Ascending aorta (tissue), 2 donors: ENCODE measurements around the gene SPATC1L. TPM values are rescaled to one million over a fixed set of nuclear protein-coding genes. Genes with fewer than 3 reads are reported as not detected.
"Not testable (repeated sequence)": the region's sequence is repeated elsewhere in the genome, so short reads cannot be mapped to it uniquely, and the experiment has no call there.

Experiments used
- DNase-seq, 2 donors: peaks; one replicate each; pipeline ENCODE4 v3.0.0-alpha.2; 2019; ENCODE audit warnings: low spot score in 2 of 2
- H3K27ac ChIP-seq, 2 donors: fragments of 200-600 bp; sonication (generic); one replicate each; pipeline ENCODE4 v1.5.1; 2016 to 2017; ENCODE audit warnings: mild to moderate bottlenecking in 1 of 2
- H3K27me3 ChIP-seq: fragments of 200-600 bp; sonication (generic); one replicate; pipeline ENCODE4 v1.5.1; 2017
- H3K36me3 ChIP-seq, 2 donors: fragments of 200-600 bp; sonication (generic); one replicate each; pipeline ENCODE4 v1.5.1; 2016
- H3K4me1 ChIP-seq, 2 donors: fragments of 200-600 bp; sonication (generic); one replicate each; pipeline ENCODE4 v1.5.1; 2016 to 2017; ENCODE audit warnings: mild to moderate bottlenecking in 1 of 2
- H3K4me3 ChIP-seq, 2 donors: fragments of 200-600 bp; sonication (generic); one replicate each; pipeline ENCODE4 v1.5.1; 2016 to 2017; ENCODE audit warnings: mild to moderate bottlenecking in 1 of 2
- H3K9me3 ChIP-seq, 2 donors: fragments of 200-600 bp; sonication (generic); one replicate each; pipeline ENCODE4 v1.5.1; 2016
- intact Hi-C: fragments of 100-400 bp; cut with DNase I; formaldehyde crosslinking; loops from one replicate; pipeline ENCODE4 v1.15.1; 2023
- total RNA-seq: library from RNA; depleted of rRNA; stranded (reverse); fragments of >200 nt; gene quantifications from one replicate; pipeline ENCODE4 v1.1.0, GENCODE V29; 2016
- TF ChIP-seq, protein P1 (sequence below), 3 experiments: fragments of 200-600 bp in 2 of 3; fragments of 450-650 bp in 1 of 3; sonication (generic) in 2 of 3; IDR thresholded peaks; one replicate each; pipeline ENCODE4 v1.5.1; 2016 to 2019; ENCODE audit warnings: antibody characterized with exemption in 3 of 3, mild to moderate bottlenecking in 1 of 3, moderate library complexity in 1 of 3

Gene SPATC1L
- total RNA-seq, 1 donor from 2014 or later = 37.4 TPM

DNA sequence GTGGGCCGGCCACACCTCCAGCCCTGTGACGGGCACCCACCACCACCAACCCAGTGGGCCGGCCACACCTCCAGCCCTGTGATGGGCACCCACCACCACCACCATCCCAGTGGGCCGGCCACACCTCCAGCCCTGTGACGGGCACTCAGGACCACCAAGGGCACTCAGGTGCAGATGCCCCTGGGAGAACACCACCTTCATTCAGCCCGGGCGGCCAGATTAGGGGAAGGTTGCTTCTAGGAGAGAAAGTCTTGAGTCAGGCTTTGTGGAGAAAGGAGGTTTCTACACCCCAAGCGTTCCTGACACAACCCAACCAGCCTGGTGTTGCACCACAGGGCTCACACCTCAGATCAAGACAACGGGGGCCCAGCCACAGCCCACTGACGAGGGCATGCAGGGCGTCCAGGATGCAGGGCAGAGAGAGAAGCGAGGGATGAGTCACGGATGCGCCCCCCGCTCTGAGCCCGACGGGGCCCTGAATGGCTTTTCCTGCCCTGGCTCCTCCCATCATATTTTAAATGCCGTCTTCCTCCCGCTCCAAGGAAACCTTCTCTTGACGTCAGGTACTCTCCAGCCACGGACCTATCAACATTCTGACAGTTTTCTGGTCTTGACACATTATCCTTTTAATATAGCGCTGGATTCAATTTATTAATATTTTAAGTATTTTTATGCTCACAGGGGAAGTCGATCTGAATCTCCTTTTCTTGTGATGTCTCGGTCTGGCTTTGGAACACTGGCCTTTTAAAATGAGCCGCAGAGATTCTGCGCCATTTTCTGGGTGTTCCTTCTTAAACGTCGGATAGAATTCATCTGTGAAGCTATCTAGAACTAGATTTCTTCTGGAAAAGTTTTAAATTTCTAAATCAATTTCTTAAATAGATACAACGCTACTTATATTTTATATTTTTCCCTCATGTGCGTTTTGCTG, 631 bp upstream of the SPATC1L start:
- Histone ChIP-seq H3K36me3 (peaks cover 0 to 16% of the 10 kb centered on the region in 2 donors), H3K27me3 (no peaks in the 10 kb centered on the region), H3K4me3 (peak overlapping the region; percentile 42 to 84), H3K4me1 (peaks cover 0 to 2% of the 10 kb centered on the region in 2 donors), H3K9me3 (no peaks in the 10 kb centered on the region), H3K27ac (peak overlapping the region; percentile 40 to 85)
- peak; percentile 74 to 86 for DNase-seq
- TF ChIP-seq, protein P1, sequence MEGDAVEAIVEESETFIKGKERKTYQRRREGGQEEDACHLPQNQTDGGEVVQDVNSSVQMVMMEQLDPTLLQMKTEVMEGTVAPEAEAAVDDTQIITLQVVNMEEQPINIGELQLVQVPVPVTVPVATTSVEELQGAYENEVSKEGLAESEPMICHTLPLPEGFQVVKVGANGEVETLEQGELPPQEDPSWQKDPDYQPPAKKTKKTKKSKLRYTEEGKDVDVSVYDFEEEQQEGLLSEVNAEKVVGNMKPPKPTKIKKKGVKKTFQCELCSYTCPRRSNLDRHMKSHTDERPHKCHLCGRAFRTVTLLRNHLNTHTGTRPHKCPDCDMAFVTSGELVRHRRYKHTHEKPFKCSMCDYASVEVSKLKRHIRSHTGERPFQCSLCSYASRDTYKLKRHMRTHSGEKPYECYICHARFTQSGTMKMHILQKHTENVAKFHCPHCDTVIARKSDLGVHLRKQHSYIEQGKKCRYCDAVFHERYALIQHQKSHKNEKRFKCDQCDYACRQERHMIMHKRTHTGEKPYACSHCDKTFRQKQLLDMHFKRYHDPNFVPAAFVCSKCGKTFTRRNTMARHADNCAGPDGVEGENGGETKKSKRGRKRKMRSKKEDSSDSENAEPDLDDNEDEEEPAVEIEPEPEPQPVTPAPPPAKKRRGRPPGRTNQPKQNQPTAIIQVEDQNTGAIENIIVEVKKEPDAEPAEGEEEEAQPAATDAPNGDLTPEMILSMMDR (IDR thresholded peaks at IDR 0.05) = no peak
- intact Hi-C loops = no loop called here

DNA sequence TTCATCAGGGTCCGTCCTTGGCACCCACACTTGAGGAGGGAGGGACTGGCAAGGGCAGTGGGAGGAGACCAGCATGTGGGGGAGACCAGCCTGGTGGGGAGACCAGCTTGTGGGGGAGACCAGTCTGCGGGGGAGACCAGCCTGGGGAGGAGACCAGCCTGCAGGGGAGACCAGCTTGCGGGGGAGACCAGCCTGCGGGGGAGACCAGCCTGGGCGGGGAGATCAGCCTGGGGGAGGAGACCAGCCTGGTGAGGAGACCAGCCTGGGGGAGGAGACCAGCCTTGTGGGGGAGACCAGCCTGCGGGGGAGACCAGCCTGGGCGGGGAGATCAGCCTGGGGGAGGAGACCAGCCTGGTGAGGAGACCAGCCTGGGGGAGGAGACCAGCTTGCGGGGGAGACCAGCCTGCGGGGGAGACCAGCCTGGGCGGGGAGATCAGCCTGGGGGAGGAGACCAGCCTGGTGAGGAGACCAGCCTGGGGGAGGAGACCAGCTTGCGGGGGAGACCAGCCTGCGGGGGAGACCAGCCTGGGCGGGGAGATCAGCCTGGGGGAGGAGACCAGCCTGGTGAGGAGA, 836 bp downstream of the SPATC1L start:
- H3K27me3 ChIP-seq, H3K9me3 ChIP-seq, H3K36me3 ChIP-seq, DNase-seq, H3K4me1 ChIP-seq, intact Hi-C loops, H3K27ac ChIP-seq: not testable (repeated sequence)
- H3K4me3 ChIP-seq = peak overlapping the region in 1 of 2 donors; percentile 77

DNA sequence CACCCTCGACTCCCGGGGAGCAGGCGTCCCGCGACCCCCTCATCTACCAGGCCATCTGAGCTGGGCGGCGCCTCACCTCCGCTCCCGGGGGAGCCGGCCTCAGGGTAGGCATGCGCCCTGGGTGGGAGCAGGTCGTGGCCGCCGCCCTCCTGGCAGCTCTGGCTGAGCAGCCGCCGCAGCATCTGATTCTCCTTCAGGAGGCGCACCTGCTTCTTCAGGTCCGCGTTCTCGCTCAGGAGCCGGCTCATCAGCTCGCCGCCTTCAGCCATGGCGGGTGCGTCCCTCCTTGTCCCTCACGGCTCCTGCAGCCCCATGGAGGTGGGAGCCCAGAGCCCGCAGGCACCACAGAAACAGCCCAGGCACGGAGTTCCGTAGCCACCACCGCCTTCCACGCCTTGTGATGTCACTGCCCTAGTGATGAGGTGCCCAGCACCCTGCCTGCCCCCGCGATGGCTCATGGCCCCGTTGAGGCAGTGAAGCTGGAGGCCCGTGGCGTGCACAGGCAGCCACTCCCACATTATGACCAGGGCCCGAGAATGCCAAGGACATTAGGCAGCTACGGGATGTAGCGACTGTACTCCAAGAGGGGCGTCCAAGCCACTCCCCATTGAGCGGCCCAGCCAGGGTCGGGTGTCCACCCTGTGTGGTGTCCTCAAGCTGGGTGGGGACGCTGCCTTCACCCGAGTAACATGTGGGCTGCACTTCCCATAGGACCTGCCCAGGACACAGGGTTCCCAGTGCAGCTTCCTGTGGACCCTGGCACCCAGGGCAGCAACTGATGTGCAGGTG, 1.5 kb downstream of the SPATC1L start:
- intact Hi-C loops = no loop called here
- H3K36me3 ChIP-seq = no peaks in the 10 kb centered on the region
- peak in 1 of 2 donors; percentile 65 for DNase-seq
- H3K27ac ChIP-seq = no peak overlapping the region
- TF ChIP-seq, protein P1 (IDR thresholded peaks at IDR 0.05) = no peak
- H3K4me3 ChIP-seq = no peak overlapping the region
- H3K27me3 ChIP-seq = no peaks in the 10 kb centered on the region
- H3K9me3 ChIP-seq = no peaks in the 10 kb centered on the region
- no peaks in the 10 kb centered on the region for H3K4me1 ChIP-seq

DNA sequence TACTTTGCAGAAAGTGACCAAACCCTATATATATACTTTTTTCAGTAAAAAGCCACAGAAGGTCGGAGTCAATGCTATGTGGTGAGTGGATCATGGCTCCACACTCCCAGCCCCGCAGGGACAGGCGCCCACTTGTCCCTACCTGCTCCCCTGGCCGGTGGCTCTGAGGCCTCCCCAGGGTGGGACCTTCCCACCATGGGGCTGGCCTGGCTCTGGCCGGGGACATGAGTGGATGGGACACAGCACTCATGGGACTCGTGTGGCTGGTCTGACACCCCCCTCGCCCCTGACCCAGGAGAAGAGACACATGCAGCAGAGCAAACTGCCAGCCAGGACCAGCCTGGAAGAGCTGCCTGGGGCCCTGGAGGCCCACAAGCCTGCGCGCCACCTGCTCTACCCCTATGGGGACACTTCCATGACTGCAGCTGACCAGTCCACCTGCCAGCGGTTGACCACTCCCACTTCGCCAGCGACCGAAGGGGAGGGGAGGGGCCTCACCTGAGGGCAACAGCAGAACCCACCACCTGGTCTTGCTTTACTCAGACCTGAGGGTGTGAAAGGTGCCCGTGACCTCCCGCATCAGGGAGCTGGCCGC, 2.2 kb downstream of the SPATC1L start:
- TF ChIP-seq, protein P1 (IDR thresholded peaks at IDR 0.05) = no peak
- no peaks in the 10 kb centered on the region for H3K36me3 ChIP-seq
- no peaks in the 10 kb centered on the region for H3K4me1 ChIP-seq
- H3K9me3 ChIP-seq = no peaks in the 10 kb centered on the region
- DNase-seq = peak in 1 of 2 donors; percentile 62
- no peaks in the 10 kb centered on the region for H3K27me3 ChIP-seq
- H3K4me3 ChIP-seq = no peak overlapping the region
- intact Hi-C loops = no loop called here
- no peak overlapping the region for H3K27ac ChIP-seq

DNA sequence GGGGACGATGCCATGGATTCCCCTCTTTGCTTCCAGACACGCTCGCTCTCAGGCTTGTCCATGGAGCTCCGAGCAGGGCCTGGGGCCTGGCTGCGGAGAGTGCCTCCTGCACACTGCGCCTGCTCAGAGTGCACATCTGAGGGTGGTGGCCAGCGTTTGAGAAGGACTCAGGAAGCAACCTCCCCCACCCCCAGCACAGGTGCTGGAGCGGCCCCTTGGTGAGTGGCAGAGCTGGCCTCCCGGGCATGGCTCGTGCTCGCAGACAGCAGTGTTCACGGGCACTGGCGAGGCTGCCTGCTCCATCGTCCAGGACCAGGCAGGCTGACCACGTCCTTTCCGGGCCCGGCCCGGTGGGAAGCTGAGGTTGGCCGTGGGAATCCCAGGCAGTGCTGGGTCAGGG, 2.8 kb downstream of the SPATC1L start:
- TF ChIP-seq, protein P1 (IDR thresholded peaks at IDR 0.05) = no peak
- Histone ChIP-seq H3K4me3 (no peak overlapping the region), H3K27me3 (no peaks in the 10 kb centered on the region), H3K4me1 (no peaks in the 10 kb centered on the region), H3K27ac (no peak overlapping the region), H3K36me3 (no peaks in the 10 kb centered on the region), H3K9me3 (no peaks in the 10 kb centered on the region)
- DNase-seq = no peak
- intact Hi-C loops = no loop called here
